ENCODE data around the gene C12orf57. TPM values are rescaled to one million over a fixed set of nuclear protein-coding genes. Genes with fewer than 3 reads are reported as not detected.

Gene C12orf57
- total and polyA plus RNA-seq, 9 of the 15 experiments (the other 6 are each of a cell fraction or from before 2014, with no cell fraction given), result 26.7 to 191 (median 107) TPM

GRCh38 chr12:6943722-6944380 is at the start of gene C12orf57, which contains the start of gene RNU7-1 (continued):
- TF ChIP-seq BCLAF1 (IDR thresholded peaks at IDR 0.05; ENCODE audit: borderline replicate concordance in 1 of 2, control insufficient read depth in 1 of 2, low read depth in 2 of 2, low read length in 1 of 2) (peak in 1 of 2 experiments; percentile 99; a peak in 3 of 4 replicates), ZNF586 (CRISPR knock-in tag; conservative IDR thresholded peaks at IDR 0.05) (peak; percentile 95), POU5F1 (IDR thresholded peaks at IDR 0.05; ENCODE audit: borderline replicate concordance, low read depth, low read length, partially characterized antibody) (no peak), BDP1 (IDR thresholded peaks at IDR 0.05; ENCODE audit: insufficient read depth, insufficient read length) (no peak), ZSCAN32 (CRISPR knock-in tag; IDR thresholded peaks at IDR 0.05) (peak; percentile 97), SAP30 (IDR thresholded peaks at IDR 0.05; ENCODE audit: borderline replicate concordance, insufficient read depth, low read depth, low read length, poor library complexity, severe bottlenecking) (no peak), SLC30A9 (CRISPR knock-in tag; IDR thresholded peaks at IDR 0.05) (no peak), OTX1 (CRISPR knock-in tag; IDR thresholded peaks at IDR 0.05) (peak; percentile 99), ZBTB17 (CRISPR knock-in tag; IDR thresholded peaks at IDR 0.05) (peak; percentile 96), FIP1L1 (IDR thresholded peaks at IDR 0.05; ENCODE audit: low read depth, low read length, poor library complexity, severe bottlenecking) (no peak), NCOR1 (IDR thresholded peaks at IDR 0.05) (peak; percentile 93), NR2F6 (CRISPR knock-in tag; IDR thresholded peaks at IDR 0.05) (peak; percentile 94; the same call in 1 of the 2 replicates), DDX20 (tag; IDR thresholded peaks at IDR 0.05; ENCODE audit: low read depth) (no peak), ZNF518B (CRISPR knock-in tag; IDR thresholded peaks at IDR 0.05) (peak; percentile 93), ZNF3 (CRISPR knock-in tag; IDR thresholded peaks at IDR 0.05) (peak; percentile 93), SUPT5H (IDR thresholded peaks at IDR 0.05) (peak; percentile 100), CEBPG (CRISPR knock-in tag; IDR thresholded peaks at IDR 0.05) (0 out of 2 replicates have a peak, but pooled peaks have one; percentile 2), CEBPG (tag; conservative IDR thresholded peaks at IDR 0.05 in 1 of 2, IDR thresholded peaks at IDR 0.05 in 1 of 2) (no peak), C11orf30 (IDR thresholded peaks at IDR 0.05; ENCODE audit: low read depth) (0 out of 2 replicates have a peak, but pooled peaks have one; percentile 6), STAT5A (IDR thresholded peaks at IDR 0.05; ENCODE audit: borderline replicate concordance, low read length) (peak; percentile 51; the same call in 1 of the 2 replicates), ATF7 (IDR thresholded peaks at IDR 0.05) (peak; percentile 15; the same call in 1 of the 2 replicates), KHSRP (IDR thresholded peaks at IDR 0.05) (peak; percentile 89)
